Stimulated activated naive CD8-positive, alpha-beta T cell treated with anti-CD3 and anti-CD28 coated beads, Interleukin-15, Interleukin-2, amounts not matched to agents 100 ng/mL and 50 ng/mL, for 24 hours (primary cell): ENCODE results near the gene C1S.

Experiments used
- H3K27ac Mint-ChIP-seq: one replicate; pipeline ENCODE4 v1.8.0; 2021; ENCODE audit warnings: mild to moderate bottlenecking, mixed read lengths
- H3K27me3 Mint-ChIP-seq: one replicate; pipeline ENCODE4 v1.8.0; 2021; ENCODE audit warnings: mixed read lengths
- H3K36me3 Mint-ChIP-seq: one replicate; pipeline ENCODE4 v1.8.0; 2021; ENCODE audit warnings: low read depth, mixed read lengths
- H3K4me1 Mint-ChIP-seq: one replicate; pipeline ENCODE4 v1.8.0; 2021; ENCODE audit warnings: low read depth, mixed read lengths
- H3K4me3 Mint-ChIP-seq: one replicate; pipeline ENCODE4 v1.8.0; 2021; ENCODE audit warnings: mild to moderate bottlenecking, mixed read lengths
- H3K9me3 Mint-ChIP-seq: one replicate; pipeline ENCODE4 v1.8.0; 2021; ENCODE audit warnings: mixed read lengths

C1S gene

DNA sequence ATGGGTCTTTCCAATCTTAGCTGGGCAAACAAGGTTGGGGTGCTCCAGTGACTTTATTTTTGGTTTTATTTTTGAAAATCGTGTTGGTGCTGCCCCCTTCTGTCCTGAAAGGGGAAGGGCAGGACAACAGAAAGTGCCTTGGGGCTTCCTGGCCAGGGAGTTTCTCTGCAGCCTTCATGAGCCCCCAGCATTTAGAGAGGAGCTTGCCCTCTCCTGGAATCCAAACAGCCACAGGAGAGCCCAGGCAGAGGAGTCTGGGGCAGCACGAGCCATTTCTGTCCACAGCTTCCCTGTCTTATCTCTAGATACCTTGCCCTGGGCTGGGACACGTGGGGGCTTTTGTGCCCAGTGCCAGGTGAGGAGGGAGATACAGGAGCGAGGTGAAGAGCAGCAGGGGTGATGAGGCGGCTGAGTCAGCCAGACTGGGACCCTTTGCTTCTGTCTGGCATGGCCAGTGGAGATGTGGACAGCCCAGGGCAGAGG, 52.9 kb downstream of the C1S start:
- Mint-ChIP-seq H3K4me3 (no peak overlapping the region), H3K27ac (no peak overlapping the region), H3K4me1 (peaks cover 13% of the 10 kb centered on the region), H3K9me3 (no peaks in the 10 kb centered on the region), H3K27me3 (no peaks in the 10 kb centered on the region), H3K36me3 (peaks cover 40% of the 10 kb centered on the region)

DNA sequence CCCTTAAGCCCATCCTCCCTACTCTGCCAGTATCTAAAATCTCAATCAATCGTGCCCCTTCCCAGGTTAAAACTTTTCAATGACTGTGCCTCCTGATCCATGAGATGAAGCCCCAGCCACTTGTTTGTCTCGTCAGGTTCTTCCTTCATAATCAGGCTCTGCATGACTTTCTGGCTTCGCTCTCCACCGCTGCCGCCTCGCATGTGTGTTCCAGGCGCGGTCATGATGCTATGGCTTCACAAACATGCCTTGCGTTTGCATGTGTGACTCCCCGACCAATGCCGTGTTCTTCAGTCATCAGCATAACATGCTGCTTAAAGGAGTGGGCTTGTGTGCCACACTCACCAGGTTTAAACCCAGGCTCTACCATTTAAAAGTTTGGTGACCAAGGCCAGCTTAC, 53.5 kb downstream of the C1S start:
- Mint-ChIP-seq H3K27me3 (no peaks in the 10 kb centered on the region), H3K27ac (no peak overlapping the region), H3K36me3 (peaks cover 43% of the 10 kb centered on the region), H3K9me3 (no peaks in the 10 kb centered on the region), H3K4me3 (no peak overlapping the region), H3K4me1 (peaks cover 13% of the 10 kb centered on the region)

DNA sequence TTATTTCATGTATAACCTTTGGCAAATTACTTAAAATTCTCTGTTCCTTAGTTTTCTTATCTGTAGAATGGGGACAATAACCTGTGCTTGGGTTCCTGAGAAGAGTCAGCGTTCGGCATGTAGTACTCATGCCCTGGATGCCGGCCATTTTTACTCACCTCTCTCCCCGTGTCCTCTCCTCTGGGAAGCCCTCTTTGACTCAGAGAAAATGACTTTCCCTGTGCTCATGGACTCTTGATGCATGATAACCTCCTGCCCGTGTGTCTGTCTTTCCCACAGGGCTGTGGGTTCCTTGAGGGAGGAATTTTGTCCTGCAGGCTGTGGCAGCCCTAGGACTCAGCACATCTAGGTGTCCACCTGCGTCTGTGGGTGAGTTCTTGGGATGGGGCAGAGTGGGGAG, 54.3 kb downstream of the C1S start:
- H3K4me3 Mint-ChIP-seq = no peak overlapping the region
- peaks cover 7% of the 10 kb centered on the region for H3K4me1 Mint-ChIP-seq
- H3K27me3 Mint-ChIP-seq = no peaks in the 10 kb centered on the region
- no peaks in the 10 kb centered on the region for H3K9me3 Mint-ChIP-seq
- peaks cover 43% of the 10 kb centered on the region for H3K36me3 Mint-ChIP-seq
- H3K27ac Mint-ChIP-seq = no peak overlapping the region

DNA sequence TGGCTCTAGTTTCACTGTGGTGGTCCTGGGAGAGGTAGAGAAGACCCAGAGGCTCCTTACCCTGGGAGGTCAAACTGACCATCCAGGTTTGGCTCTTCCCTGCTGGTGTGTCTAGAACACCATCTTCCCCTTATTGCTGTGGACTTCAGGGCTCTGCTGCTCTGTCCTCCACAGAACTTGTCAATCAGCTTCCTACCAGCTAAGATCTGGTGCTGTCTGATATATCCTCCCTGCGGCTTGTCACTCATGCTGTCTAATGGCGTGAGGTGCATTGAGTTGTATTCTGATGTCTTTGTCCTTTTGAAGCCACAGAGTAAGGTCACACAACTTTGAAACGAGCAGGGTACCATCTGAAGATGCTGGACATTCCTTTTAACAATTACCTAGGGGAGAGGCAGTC, 55.7 kb downstream of the C1S start:
- Mint-ChIP-seq H3K27ac (no peak overlapping the region), H3K4me1 (no peaks in the 10 kb centered on the region), H3K4me3 (no peak overlapping the region), H3K9me3 (no peaks in the 10 kb centered on the region), H3K27me3 (no peaks in the 10 kb centered on the region), H3K36me3 (peaks cover 38% of the 10 kb centered on the region)

DNA sequence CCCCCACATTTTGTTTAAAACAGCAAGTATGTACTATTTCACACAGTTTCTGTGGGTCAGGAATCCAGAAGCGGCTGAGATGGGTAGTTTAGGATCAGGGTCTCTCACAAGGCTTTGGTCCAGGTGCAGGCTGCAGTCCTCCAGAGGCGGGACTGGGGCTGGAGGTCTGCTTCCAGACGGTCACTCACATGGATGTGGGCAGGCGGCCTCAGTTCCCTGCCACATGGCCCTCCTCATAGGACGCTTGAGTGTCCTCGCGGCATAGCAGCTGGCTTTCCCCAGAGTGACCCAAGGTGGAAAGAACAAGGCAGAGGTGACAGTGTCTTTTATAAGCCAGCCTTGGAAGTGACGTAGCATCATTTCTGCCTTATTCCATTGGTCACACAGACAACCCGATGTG, 56.4 kb downstream of the C1S start:
- no peaks in the 10 kb centered on the region for H3K27me3 Mint-ChIP-seq
- H3K9me3 Mint-ChIP-seq = no peaks in the 10 kb centered on the region
- H3K36me3 Mint-ChIP-seq = peaks cover 39% of the 10 kb centered on the region
- no peak overlapping the region for H3K4me3 Mint-ChIP-seq
- no peak overlapping the region for H3K27ac Mint-ChIP-seq
- no peaks in the 10 kb centered on the region for H3K4me1 Mint-ChIP-seq

DNA sequence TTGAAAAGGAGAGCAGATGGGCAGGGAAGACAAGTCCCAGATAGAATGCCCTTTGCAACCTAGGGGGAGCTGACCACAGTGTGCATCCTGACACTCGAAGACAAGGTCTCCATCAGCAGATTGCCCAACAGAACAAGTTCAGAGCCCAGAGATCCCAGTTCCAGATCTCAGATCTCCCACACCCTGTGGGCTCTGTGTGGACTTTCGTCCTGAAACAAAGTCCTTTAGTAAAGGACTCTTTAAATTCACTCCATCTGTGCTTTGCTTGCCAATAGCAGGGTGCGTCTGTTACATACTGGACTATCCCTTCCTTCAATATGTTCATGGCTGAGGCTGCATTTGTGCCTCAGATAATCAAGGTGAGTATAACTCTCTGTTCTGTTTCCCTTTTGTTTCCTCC, 57.2 kb downstream of the C1S start:
- Mint-ChIP-seq H3K36me3 (peaks cover 40% of the 10 kb centered on the region), H3K4me3 (no peak overlapping the region), H3K4me1 (no peaks in the 10 kb centered on the region), H3K27ac (no peak overlapping the region), H3K9me3 (no peaks in the 10 kb centered on the region), H3K27me3 (no peaks in the 10 kb centered on the region)

DNA sequence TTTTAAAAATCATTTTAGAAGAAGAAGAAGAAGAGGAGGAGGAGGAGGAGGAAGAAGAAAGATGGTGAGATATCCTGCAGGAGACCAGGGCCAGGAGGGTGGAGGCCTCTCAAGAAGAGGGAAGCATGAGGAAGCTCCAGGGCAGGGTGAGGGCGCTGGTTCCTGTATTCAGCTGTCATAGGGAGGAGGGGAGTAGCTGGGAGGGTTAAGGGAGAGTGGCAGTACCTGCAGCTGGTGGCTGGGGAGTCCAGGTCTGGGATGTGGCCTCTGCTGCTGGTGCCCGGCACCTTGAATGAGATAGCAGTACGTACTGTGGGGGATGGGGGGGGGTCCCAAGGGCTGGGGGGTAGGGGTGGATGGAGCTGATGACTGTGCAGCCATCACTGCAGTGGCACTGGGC, 58.4 kb downstream of the C1S start:
- Mint-ChIP-seq H3K9me3 (no peaks in the 10 kb centered on the region), H3K27ac (no peak overlapping the region), H3K4me3 (no peak overlapping the region), H3K4me1 (no peaks in the 10 kb centered on the region), H3K27me3 (no peaks in the 10 kb centered on the region), H3K36me3 (peaks cover 40% of the 10 kb centered on the region)

DNA sequence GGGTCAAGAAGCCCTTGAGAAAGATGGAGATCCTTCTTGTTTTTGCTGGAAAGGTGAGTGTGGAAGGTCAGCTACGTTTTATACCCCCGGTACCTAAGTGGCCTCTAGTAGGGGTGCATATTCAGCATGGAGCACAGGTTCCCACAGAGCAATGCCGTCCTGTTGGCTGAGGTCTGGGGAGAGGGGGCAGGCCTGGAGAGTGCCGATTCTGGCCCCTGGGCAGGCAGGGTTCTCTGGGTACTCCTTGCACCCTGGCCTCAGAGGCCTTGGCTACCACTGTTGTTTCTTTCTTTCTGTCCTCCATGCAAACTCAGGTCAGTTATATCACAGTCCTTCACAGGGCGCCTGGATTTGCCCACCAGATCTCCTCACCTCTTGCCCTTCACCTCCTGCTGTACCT, 59.6 kb downstream of the C1S start:
- Mint-ChIP-seq H3K27ac (no peak overlapping the region), H3K4me1 (no peaks in the 10 kb centered on the region), H3K4me3 (no peak overlapping the region), H3K27me3 (no peaks in the 10 kb centered on the region), H3K36me3 (peaks cover 27% of the 10 kb centered on the region), H3K9me3 (no peaks in the 10 kb centered on the region)
